Calu3 (cell line): ENCODE results near the gene FOXR1. TPM values are rescaled to one million over a fixed set of nuclear protein-coding genes. Genes with fewer than 3 reads are reported as not detected.
"Not testable (repeated sequence)": the region's sequence is repeated elsewhere in the genome, so short reads cannot be mapped to it uniquely, and the experiment has no call there.

Experiments used
- BruUV-seq: library from RNA; stranded (reverse); fragments of 400-500 nt; replicated peaks from 2 replicates; lab custom pipeline; 2021; lab: Mats Ljungman, UMichigan
- CTCF ChIA-PET: fragments of 300-600 bp; sonication (Branson Sonifier 250); formaldehyde crosslinking; loops from one replicate; lab custom pipeline; 2022; ENCODE audit warnings: antibody characterized with exemption; lab: Charles Lee
- DNase-seq: peaks from one replicate; pipeline ENCODE4 v3.0.0; 2022
- H3K27ac Mint-ChIP-seq: one replicate; pipeline ENCODE4 v1.8.0; 2022; ENCODE audit warnings: mixed read lengths; ENCODE audit not compliant: unreplicated experiment
- H3K27me3 Mint-ChIP-seq: one replicate; pipeline ENCODE4 v1.8.0; 2022; ENCODE audit warnings: mixed read lengths; ENCODE audit not compliant: unreplicated experiment
- H3K36me3 Mint-ChIP-seq: one replicate; pipeline ENCODE4 v1.8.0; 2022; ENCODE audit warnings: mild to moderate bottlenecking, moderate library complexity, mixed read lengths; ENCODE audit not compliant: insufficient read depth, unreplicated experiment
- H3K4me1 Mint-ChIP-seq: one replicate; pipeline ENCODE4 v1.8.0; 2022; ENCODE audit warnings: mild to moderate bottlenecking, low read depth, mixed read lengths; ENCODE audit not compliant: unreplicated experiment
- H3K4me3 Mint-ChIP-seq: one replicate; pipeline ENCODE4 v1.8.0; 2022; ENCODE audit warnings: mild to moderate bottlenecking, low read depth, moderate library complexity, mixed read lengths; ENCODE audit not compliant: unreplicated experiment
- H3K9me3 Mint-ChIP-seq: one replicate; pipeline ENCODE4 v1.8.0; 2022; ENCODE audit warnings: low read depth, mixed read lengths; ENCODE audit not compliant: unreplicated experiment
- CTCF ChIP-seq: fragments of 200-600 bp; IDR thresholded peaks from one replicate; pipeline ENCODE4 v1.8.0; 2022; ENCODE audit warnings: antibody characterized with exemption; ENCODE audit not compliant: unreplicated experiment
- intact Hi-C: fragments of 100-400 bp; cut with micrococcal nuclease; formaldehyde crosslinking; loops from one replicate; pipeline ENCODE4 v1.10.0; 2022; ENCODE audit not compliant: unreplicated experiment
- total RNA-seq: library from RNA; stranded (reverse); gene quantifications from 2 replicates; pipeline ENCODE4 v1.2.3, GENCODE V29; 2022

FOXR1 gene
- total RNA-seq, 1 experiment from 2014 or later, result not detected

- intact Hi-C loops, result no loop called here
- Mint-ChIP-seq H3K27me3 (no peaks in the 10 kb centered on the region), H3K4me1 (peaks cover 8% of the 10 kb centered on the region), H3K4me3 (no peak overlapping the region), H3K9me3 (no peaks in the 10 kb centered on the region), H3K27ac (no peak overlapping the region), H3K36me3 (peaks cover 73% of the 10 kb centered on the region)
- CTCF ChIA-PET, result interaction anchor here (0.6 kb wide), 1 partner anchor 62 kb away, joined by 3 read pairs; no protein-coding TSS in a partner anchor
- no peak for DNase-seq
- TF ChIP-seq CTCF, result no peak
- no TSS peak for BruUV-seq
Measured at GRCh38 chr11:119014209-119014924, 42.8 kb downstream of the FOXR1 start.

DNA sequence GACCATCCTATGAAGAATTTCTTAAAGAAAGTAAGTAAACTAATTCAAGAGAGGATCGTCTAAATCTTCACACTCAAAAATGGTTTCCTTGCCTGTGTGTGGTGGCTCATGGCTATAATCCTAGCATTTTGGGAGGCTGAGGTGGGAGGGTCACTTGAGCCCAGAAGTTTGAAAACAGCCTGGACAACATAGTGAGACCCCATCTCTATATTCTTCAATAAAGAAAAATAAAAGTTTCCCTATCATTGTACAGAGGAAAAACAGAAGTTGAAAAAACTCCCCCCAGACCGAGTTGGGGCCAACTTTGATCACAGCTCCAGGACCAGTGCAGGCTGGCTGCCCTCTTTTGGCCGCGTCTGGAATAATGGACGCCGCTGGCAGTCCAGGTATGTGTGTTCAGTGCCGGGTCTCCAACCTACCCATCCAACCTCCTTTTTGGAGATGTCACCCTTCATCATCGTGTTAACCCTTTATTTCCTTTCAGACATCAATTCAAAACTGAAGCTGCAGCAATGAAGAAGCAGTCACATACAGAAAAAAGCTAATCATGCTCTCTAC, 43.6 kb downstream of the FOXR1 start:
- H3K9me3 Mint-ChIP-seq, result no peaks in the 10 kb centered on the region
- CTCF ChIA-PET, result interaction anchor here (0.6 kb wide), 1 partner anchor 63 kb away, joined by 3 read pairs; no protein-coding TSS in a partner anchor
- H3K4me3 Mint-ChIP-seq, result peak overlapping the region; percentile 28
- no TSS peak for BruUV-seq
- TF ChIP-seq CTCF, result no peak
- H3K36me3 Mint-ChIP-seq, result peaks cover 81% of the 10 kb centered on the region
- peak; percentile 13 for DNase-seq
- no peaks in the 10 kb centered on the region for H3K27me3 Mint-ChIP-seq
- intact Hi-C loops, result no loop called here
- H3K27ac Mint-ChIP-seq, result peak overlapping the region; percentile 56
- peaks cover 13% of the 10 kb centered on the region for H3K4me1 Mint-ChIP-seq

GRCh38 chr11:119016216-119017009, 44.9 kb downstream of the FOXR1 start:
- no peaks in the 10 kb centered on the region for H3K27me3 Mint-ChIP-seq
- peaks cover 15% of the 10 kb centered on the region for H3K4me1 Mint-ChIP-seq
- H3K4me3 Mint-ChIP-seq, result peak overlapping the region; percentile 93
- CTCF ChIA-PET, result no interaction called here
- TF ChIP-seq CTCF, result no peak
- peak overlapping the region; percentile 56 for H3K27ac Mint-ChIP-seq
- DNase-seq, result no peak
- intact Hi-C loops, result no loop called here
- BruUV-seq, result no TSS peak
- H3K9me3 Mint-ChIP-seq, result no peaks in the 10 kb centered on the region
- peaks cover 85% of the 10 kb centered on the region for H3K36me3 Mint-ChIP-seq

DNA sequence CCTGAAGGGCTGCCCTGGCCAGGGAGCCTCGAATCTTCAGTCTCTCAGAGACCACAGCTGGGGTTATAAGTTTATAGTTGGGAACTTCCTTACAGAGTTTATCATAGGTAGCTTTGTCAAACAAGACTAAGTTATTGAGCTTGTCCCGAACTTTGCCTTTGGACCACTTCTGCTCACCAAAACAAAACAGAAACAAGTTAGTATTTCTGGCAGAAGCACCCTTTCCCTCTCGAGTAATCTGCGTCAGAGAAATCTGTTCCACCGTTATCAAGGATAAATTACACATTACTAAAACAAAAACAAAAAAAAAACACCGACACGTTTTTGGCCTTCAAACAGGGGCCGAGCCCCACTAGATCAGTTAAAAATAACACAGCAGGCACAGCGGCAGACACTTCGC, 45.8 kb downstream of the FOXR1 start:
- CTCF ChIA-PET, result interaction anchor here (0.5 to 0.7 kb wide), 2 partner anchors 322 to 1938 kb away, joined by 3 read pairs; no protein-coding TSS in a partner anchor
- Mint-ChIP-seq H3K27ac (peak overlapping the region; percentile 93), H3K4me1 (peaks cover 15% of the 10 kb centered on the region), H3K36me3 (peaks cover 81% of the 10 kb centered on the region), H3K4me3 (peak overlapping the region; percentile 93)
- H3K9me3 Mint-ChIP-seq, H3K27me3 Mint-ChIP-seq, intact Hi-C loops, DNase-seq, BruUV-seq: not testable (repeated sequence)
